Glomerular visceral epithelial cell (primary cell): Measurements from ENCODE around the gene CYTH4.
A peak's percentile ranks its signal among the peaks of the same experiment; 100 is the strongest.
"Not testable (repeated sequence)": the region's sequence is repeated elsewhere in the genome, so short reads cannot be mapped to it uniquely, and the experiment has no call there.

Experiments used
- DNase-seq: peaks from one replicate; pipeline ENCODE4 v3.0.0-alpha.2; 2016; ENCODE audit errors: extremely low spot score

The CYTH4 gene

GRCh38 chr22:37328538-37329237, 46.4 kb downstream of the CYTH4 start:
- not testable (repeated sequence) for DNase-seq

GRCh38 chr22:37329238-37330140, 47.2 kb downstream of the CYTH4 start:
- peak; percentile 41 for DNase-seq

- DNase-seq: peak; percentile 75
Observed at GRCh38 chr22:37330200-37331033, 48.1 kb downstream of the CYTH4 start.

- peak; percentile 67 for DNase-seq
Observed at GRCh38 chr22:37331034-37331428, 48.7 kb downstream of the CYTH4 start.

- peak; percentile 74 for DNase-seq
Observed at GRCh38 chr22:37331856-37332536, 49.7 kb downstream of the CYTH4 start.

- DNase-seq: no peak
Observed at GRCh38 chr22:37333724-37334460, 51.6 kb downstream of the CYTH4 start.

- DNase-seq: no peak
Observed at GRCh38 chr22:37334461-37334858, 52.2 kb downstream of the CYTH4 start.

GRCh38 chr22:37334859-37335805, 52.8 kb downstream of the CYTH4 start:
- no peak for DNase-seq

GRCh38 chr22:37335806-37336199, 53.5 kb downstream of the CYTH4 start:
- DNase-seq: no peak

- DNase-seq: no peak
Observed at GRCh38 chr22:37336579-37336978, 54.3 kb downstream of the CYTH4 start.

- peak; percentile 62 for DNase-seq
Observed at GRCh38 chr22:37337204-37337943, 55.1 kb downstream of the CYTH4 start.

- no peak for DNase-seq
Observed at GRCh38 chr22:37338539-37339246, 56.4 kb downstream of the CYTH4 start.

GRCh38 chr22:37340331-37341262, 58.3 kb downstream of the CYTH4 start:
- DNase-seq: no peak

- no peak for DNase-seq
Observed at GRCh38 chr22:37342065-37342464, 59.8 kb downstream of the CYTH4 start.

- DNase-seq: no peak
Observed at GRCh38 chr22:37343348-37343747, 61.0 kb downstream of the CYTH4 start.

GRCh38 chr22:37343863-37344734, 61.8 kb downstream of the CYTH4 start:
- no peak for DNase-seq
